Measurements from ENCODE around the gene DENND1A.

The DENND1A gene

DNA sequence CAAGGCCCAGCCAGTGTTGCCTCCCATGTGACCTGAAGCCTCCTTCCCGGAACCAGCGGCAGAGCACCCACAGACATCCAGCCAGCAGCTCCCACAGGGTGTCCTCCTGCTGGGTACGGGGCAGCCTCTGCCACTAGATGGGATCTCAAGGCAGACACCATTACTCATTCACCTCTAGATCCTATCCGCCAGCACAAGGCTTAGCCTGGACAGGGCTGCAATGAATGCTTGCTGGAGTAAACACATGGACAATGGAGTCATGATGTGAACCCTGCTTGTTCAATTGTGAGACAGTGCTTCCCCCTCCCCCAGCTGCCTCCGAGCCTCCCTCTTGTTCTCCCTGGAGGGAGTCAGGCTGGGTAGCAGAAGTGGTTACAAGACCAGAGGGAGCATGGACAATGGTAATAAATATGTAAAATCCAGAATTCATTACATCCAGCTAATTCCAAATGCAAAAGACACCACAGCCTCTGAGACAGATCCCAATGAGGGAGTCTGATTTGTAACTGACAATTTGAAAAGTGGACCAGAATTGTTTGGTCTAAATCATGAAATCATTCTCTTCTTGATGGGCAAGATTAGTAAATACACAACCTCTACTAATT is 441.9 kb downstream of the DENND1A start:
- H3K27ac ChIP-seq = no peak overlapping the region
- DNase-seq (ENCODE audit: low read depth, low spot score) = no peak

DNA sequence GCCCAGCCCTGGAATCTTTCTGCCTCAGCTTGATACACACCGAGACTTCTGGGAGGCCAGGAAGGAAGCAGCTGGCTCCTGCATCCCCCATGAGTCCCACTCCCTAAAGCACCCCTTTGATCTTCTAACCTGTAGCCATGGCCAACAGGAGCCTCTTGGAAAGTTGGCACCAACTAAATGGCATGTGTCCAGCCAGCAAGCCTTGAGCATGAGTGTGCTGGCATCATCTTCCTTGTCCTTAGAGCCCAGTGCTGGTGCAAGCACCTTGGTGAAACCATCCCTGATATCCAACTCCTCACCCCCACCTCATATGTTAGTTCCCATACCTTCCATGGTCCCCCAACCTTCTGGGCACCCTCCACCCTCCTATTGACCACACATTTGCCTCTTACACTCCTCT is 443.5 kb downstream of the DENND1A start:
- no peak overlapping the region for H3K27ac ChIP-seq
- no peak for DNase-seq (ENCODE audit: low read depth, low spot score)

- DNase-seq (ENCODE audit: low read depth, low spot score) = no peak
- no peak overlapping the region for H3K27ac ChIP-seq
Observed at GRCh38 chr9:123485216-123485615, 444.7 kb downstream of the DENND1A start.

- DNase-seq (ENCODE audit: low read depth, low spot score) = no peak
- H3K27ac ChIP-seq = no peak overlapping the region
Observed at GRCh38 chr9:123484130-123484529, 445.8 kb downstream of the DENND1A start.

- DNase-seq (ENCODE audit: low read depth, low spot score) = no peak
- no peak overlapping the region for H3K27ac ChIP-seq
Observed at GRCh38 chr9:123483191-123483803, 446.6 kb downstream of the DENND1A start.

- H3K27ac ChIP-seq = no peak overlapping the region
- no peak for DNase-seq (ENCODE audit: low read depth, low spot score)
Observed at GRCh38 chr9:123482295-123482968, 447.5 kb downstream of the DENND1A start.

DNA sequence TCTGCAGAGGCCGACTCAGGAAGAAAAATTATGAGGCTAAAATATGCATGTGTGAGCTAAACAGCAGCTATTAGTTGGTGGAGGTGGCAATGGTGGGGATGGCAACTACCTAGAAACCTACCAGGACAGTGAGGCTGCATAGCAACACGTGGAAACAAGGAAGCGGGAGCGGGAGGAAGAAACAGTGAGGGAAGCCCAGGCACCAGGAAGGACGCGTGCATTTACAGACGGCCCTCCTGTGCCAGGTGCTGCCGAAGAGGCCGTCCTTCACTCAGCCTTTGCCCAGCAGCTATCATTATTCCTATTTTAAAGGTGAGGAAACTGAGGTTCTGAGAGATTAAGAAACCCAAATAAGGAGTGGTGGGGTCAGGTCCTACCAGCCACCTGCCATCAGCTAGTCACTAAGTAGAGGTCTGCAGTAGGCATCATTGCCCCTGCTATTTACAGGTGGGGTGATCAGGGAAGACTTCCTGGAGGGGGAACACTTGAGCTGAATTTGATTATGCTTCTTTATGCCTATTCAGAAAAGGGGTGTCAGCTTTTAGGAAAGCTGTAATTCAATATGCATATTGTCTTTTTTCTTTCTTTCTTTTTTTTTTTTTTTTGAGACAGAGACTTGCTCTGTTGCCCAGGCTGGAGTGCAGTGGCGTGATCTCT is 448.6 kb downstream of the DENND1A start:
- no peak overlapping the region for H3K27ac ChIP-seq
- DNase-seq (ENCODE audit: low read depth, low spot score) = no peak

- no peak overlapping the region for H3K27ac ChIP-seq
- DNase-seq (ENCODE audit: low read depth, low spot score) = no peak
Observed at GRCh38 chr9:123480791-123481190, 449.1 kb downstream of the DENND1A start.

GRCh38 chr9:123480096-123480495 is 449.8 kb downstream of the DENND1A start:
- no peak overlapping the region for H3K27ac ChIP-seq
- DNase-seq (ENCODE audit: low read depth, low spot score) = no peak

DNA sequence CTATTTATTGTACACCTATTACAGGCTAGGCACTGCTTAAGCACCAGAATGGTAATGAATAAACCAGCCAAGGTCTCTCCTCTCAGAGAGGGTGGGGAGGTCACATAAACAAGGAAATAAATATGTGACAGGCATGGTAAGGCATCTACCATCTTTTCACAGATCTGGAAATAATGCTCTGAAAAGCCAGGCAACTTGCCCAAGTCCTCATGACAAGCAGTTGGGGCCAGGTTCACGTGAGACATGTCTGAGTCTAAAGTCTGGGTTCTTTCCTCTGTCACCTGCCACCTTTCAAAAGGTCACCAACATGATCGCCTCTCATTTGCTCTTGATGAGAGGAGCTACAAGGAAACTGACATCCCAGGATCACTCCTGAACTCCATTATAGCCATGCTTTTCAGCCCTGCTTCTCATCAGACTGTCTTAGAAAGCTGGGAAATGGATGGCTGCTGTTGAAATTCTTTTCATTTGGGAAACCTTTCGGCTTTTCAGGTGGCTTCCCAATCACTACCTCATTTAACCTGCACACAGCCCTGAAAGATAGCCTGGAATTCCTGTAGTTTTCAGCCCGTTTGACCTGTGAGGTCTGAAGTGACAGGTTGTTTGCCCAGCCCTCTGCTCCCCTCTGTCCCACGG is 450.8 kb downstream of the DENND1A start:
- no peak overlapping the region for H3K27ac ChIP-seq
- DNase-seq (ENCODE audit: low read depth, low spot score) = no peak

GRCh38 chr9:123478160-123478559 is 451.8 kb downstream of the DENND1A start:
- H3K27ac ChIP-seq = no peak overlapping the region
- DNase-seq (ENCODE audit: low read depth, low spot score) = no peak

DNA sequence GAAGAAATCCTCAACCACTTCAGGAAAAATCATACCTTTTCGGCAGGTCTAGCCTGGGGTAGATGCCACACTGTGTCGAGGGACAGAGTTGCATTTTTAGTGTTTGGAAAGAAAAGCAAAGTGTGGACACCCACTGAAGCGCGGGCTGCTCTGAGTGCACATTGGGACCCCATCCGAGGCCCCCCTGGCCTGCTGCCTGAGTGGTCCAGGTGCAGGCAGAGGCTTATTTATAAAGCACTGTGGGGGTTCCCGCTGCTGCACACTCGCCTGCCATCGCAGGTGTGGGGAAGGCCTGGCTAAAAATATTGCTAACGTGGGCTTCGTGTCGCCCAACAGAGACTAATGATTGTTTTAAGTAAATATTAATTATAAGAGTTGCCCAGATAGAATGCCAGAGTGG is 454.5 kb downstream of the DENND1A start:
- DNase-seq (ENCODE audit: low read depth, low spot score) = no peak

DNA sequence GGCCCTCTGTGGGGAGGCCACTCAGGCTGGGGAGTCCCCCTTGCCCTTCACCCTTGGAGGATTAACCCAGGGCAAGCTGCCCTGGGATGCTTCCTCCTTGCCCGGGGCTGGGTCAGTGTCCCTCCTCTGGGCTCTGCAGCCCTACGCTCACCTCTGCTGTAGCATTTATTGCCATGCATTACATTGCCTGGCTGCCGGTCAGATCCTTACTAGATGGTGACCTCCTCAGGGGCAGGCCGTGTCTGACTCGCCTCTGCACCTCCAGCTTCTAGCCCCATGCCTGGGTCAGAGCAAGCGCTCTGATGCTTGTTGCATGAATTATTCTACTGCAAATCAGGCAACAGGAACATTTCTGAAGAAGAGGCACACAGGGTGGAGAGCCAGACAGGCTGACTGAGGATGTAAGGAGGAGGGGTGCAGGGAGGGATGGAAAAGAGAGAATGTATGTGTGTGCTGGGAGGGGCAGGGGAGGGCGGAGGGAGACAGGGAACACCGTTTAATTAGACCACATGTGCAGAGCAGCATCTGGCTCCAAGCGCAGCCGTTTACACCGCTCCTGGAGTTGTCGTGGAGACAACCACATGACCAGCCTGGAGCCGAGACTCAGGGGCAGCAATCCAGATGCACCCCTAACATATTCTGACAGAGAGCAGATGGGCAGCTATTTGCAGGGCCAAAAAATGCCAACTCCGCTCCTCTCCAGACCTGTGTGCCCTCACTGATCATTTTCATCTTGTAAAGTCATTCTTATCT is 456.9 kb downstream of the DENND1A start:
- H3K27ac ChIP-seq = no peak overlapping the region
- no peak for DNase-seq (ENCODE audit: low read depth, low spot score)

More for the DNA sequence above, 454.5 kb downstream of the DENND1A start:
- no peak overlapping the region for H3K27ac ChIP-seq

- DNase-seq (ENCODE audit: low read depth, low spot score) = no peak
- no peak overlapping the region for H3K27ac ChIP-seq
Observed at GRCh38 chr9:123471843-123472570, 457.9 kb downstream of the DENND1A start.

GRCh38 chr9:123470991-123471770 is 458.7 kb downstream of the DENND1A start:
- H3K27ac ChIP-seq = no peak overlapping the region
- no peak for DNase-seq (ENCODE audit: low read depth, low spot score)

GRCh38 chr9:123470121-123470782 is 459.7 kb downstream of the DENND1A start:
- DNase-seq (ENCODE audit: low read depth, low spot score) = no peak
- no peak overlapping the region for H3K27ac ChIP-seq

DNA sequence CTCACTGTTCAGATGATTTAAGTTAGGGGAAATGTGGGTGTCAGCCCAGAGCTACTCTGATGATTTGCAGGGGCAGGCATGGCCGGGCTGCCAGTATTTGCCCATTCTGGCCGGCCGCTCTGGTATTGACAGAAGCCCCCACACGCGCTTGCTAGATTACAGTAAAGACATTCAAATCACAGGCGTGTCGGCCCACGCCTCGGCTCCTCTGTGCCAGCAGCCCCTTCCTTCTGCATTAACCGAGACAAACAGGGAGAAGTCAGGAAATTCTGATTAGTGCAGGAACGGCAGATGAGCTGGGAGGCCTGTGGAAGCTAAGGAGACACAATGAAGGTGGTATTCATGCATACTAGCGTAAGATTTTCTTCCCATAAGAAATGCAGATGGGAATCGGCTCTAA is 460.6 kb downstream of the DENND1A start:
- DNase-seq (ENCODE audit: low read depth, low spot score) = no peak
- H3K27ac ChIP-seq = no peak overlapping the region

GRCh38 chr9:123468541-123468940 is 461.4 kb downstream of the DENND1A start:
- no peak overlapping the region for H3K27ac ChIP-seq
- no peak for DNase-seq (ENCODE audit: low read depth, low spot score)

All from epithelial cell of prostate (primary cell).